Esophagus squamous epithelium (tissue), 5 donors: ENCODE data around the gene SGMS1. TPM values are rescaled to one million over a fixed set of nuclear protein-coding genes. Genes with fewer than 3 reads are reported as not detected.

Experiments used
- DNase-seq: peaks from one replicate; lab custom pipeline; 2025; lab: John Stamatoyannopoulos, UW
- H3K27ac ChIP-seq, 4 donors: fragments of 200-600 bp; sonication (generic); one replicate each; pipeline ENCODE4 v1.5.1; 2016 to 2019; ENCODE audit warnings: mild to moderate bottlenecking in 1 of 4
- H3K27me3 ChIP-seq, 4 donors: fragments of 200-600 bp; sonication (generic); 1 replicate in 3 of 4; 2 replicates in 1 of 4; pipeline versions ENCODE4 v1.5.1 to v1.6.0; 2017 to 2021; ENCODE audit warnings: antibody characterized with exemption in 1 of 4
- H3K36me3 ChIP-seq, 3 donors: fragments of 200-600 bp; sonication (generic); one replicate each; pipeline ENCODE4 v1.5.1; 2016 to 2019
- H3K4me1 ChIP-seq, 3 donors: fragments of 200-600 bp; sonication (generic); one replicate each; pipeline ENCODE4 v1.5.1; 2017 to 2019
- H3K4me3 ChIP-seq, 4 donors: fragments of 200-600 bp; sonication (generic); 1 replicate in 3 of 4; 2 replicates in 1 of 4; pipeline ENCODE4 v1.5.1; 2016 to 2019; ENCODE audit warnings: mild to moderate bottlenecking in 2 of 4, moderate library complexity in 1 of 4
- H3K9me3 ChIP-seq, 3 donors: fragments of 200-600 bp; sonication (generic); one replicate each; pipeline ENCODE4 v1.5.1; 2016 to 2019
- CTCF ChIP-seq, 6 experiments: fragments of 450-650 bp in 4 of 6; fragments of 200-600 bp in 2 of 6; sonication (generic) in 2 of 6; IDR thresholded peaks; one replicate each; pipeline ENCODE4 v1.5.1; 2016 to 2019; ENCODE audit warnings: antibody characterized with exemption in 6 of 6, mild to moderate bottlenecking in 4 of 6, moderate library complexity in 4 of 6
- POLR2A ChIP-seq, 4 donors: fragments of 450-650 bp; IDR thresholded peaks; one replicate each; pipeline ENCODE4 v1.6.1; 2017; ENCODE audit warnings: antibody characterized with exemption in 4 of 4, mild to moderate bottlenecking in 4 of 4, moderate library complexity in 3 of 4
- WGBS, 2 donors: methylation state at CpG; one replicate each; pipeline ENCODE4 v1.1.5; 2018; 5-methylcytosine and 5-hydroxymethylcytosine counted together
- intact Hi-C: fragments of 100-400 bp; cut with DNase I; formaldehyde crosslinking; loops from one replicate; pipeline ENCODE4 v1.15.0; 2022
- total RNA-seq, 4 donors: library from RNA; depleted of rRNA; stranded (reverse); fragments of >200 nt; gene quantifications; one replicate each; pipeline ENCODE4 v1.1.0, GENCODE V29; 2016
- donor health status: DM: yes; HTN: yes; CAD: no.

SGMS1 gene
- total RNA-seq, 4 donors from 2014 or later: 39.4 to 64.1 (median 54.9) TPM

- Histone ChIP-seq H3K27ac (no peak overlapping the region), H3K9me3 (no peaks in the 10 kb centered on the region), H3K4me3 (no peak overlapping the region), H3K4me1 (peaks cover 0 to 50% (median 4%) of the 10 kb centered on the region in 3 donors), H3K27me3 (no peaks in the 10 kb centered on the region), H3K36me3 (no peaks in the 10 kb centered on the region)
- 69 to 71% methylated on average over 3 of the region's 3 CpGs for WGBS, 2 donors
- intact Hi-C loops: no loop called here
- no peak for TF ChIP-seq POLR2A (IDR thresholded peaks at IDR 0.05)
- no peak for DNase-seq
These were observed 28.0 kb downstream of the SGMS1 start for GRCh38 chr10:50595785-50596184.

GRCh38 chr10:50593523-50594376 lies 30.0 kb downstream of the SGMS1 start:
- TF ChIP-seq CTCF (IDR thresholded peaks at IDR 0.05) (no peak), POLR2A (IDR thresholded peaks at IDR 0.05) (no peak)
- no peaks in the 10 kb centered on the region for H3K27me3 ChIP-seq
- intact Hi-C loops: no loop called here
- H3K4me3 ChIP-seq: no peak overlapping the region
- H3K4me1 ChIP-seq: peaks cover 0 to 33% (median 0%) of the 10 kb centered on the region in 3 donors
- no peak overlapping the region for H3K27ac ChIP-seq
- H3K36me3 ChIP-seq: peaks cover 0 to 13% (median 6%) of the 10 kb centered on the region in 3 donors
- no peak for DNase-seq
- H3K9me3 ChIP-seq: no peaks in the 10 kb centered on the region
- WGBS, 2 donors: 67 to 73% methylated on average over 5 to 6 of the region's 6 CpGs

GRCh38 chr10:50592961-50593418 lies 30.8 kb downstream of the SGMS1 start:
- WGBS, 2 donors: 80 to 87% methylated on average over 4 to 7 of the region's 7 CpGs
- Histone ChIP-seq H3K4me1 (peaks cover 0 to 33% (median 0%) of the 10 kb centered on the region in 3 donors), H3K9me3 (no peaks in the 10 kb centered on the region), H3K27me3 (no peaks in the 10 kb centered on the region), H3K4me3 (no peak overlapping the region), H3K36me3 (peaks cover 0 to 20% (median 7%) of the 10 kb centered on the region in 3 donors), H3K27ac (no peak overlapping the region)
- TF ChIP-seq POLR2A (IDR thresholded peaks at IDR 0.05): no peak
- TF ChIP-seq CTCF (IDR thresholded peaks at IDR 0.05): no peak
- DNase-seq: no peak
- intact Hi-C loops: no loop called here

- Histone ChIP-seq H3K27ac (no peak overlapping the region), H3K36me3 (peaks cover 0 to 29% (median 7%) of the 10 kb centered on the region in 3 donors), H3K4me1 (peaks cover 0 to 25% (median 0%) of the 10 kb centered on the region in 3 donors), H3K4me3 (no peak overlapping the region), H3K27me3 (no peaks in the 10 kb centered on the region), H3K9me3 (no peaks in the 10 kb centered on the region)
- DNase-seq: no peak
- 97 to 100% methylated on average over 4 of the region's 4 CpGs for WGBS, 2 donors
- TF ChIP-seq CTCF (IDR thresholded peaks at IDR 0.05): no peak
- TF ChIP-seq POLR2A (IDR thresholded peaks at IDR 0.05): no peak
- intact Hi-C loops: no loop called here
These were observed 32.8 kb downstream of the SGMS1 start for GRCh38 chr10:50590935-50591334.

- 32 to 33% methylated on average over 1 of the region's 1 CpG for WGBS, 2 donors
- no peak for DNase-seq
- Histone ChIP-seq H3K4me1 (peaks cover 0 to 18% (median 0%) of the 10 kb centered on the region in 3 donors), H3K9me3 (no peaks in the 10 kb centered on the region), H3K27me3 (no peaks in the 10 kb centered on the region), H3K4me3 (no peak overlapping the region), H3K36me3 (peaks cover 0 to 29% (median 7%) of the 10 kb centered on the region in 3 donors), H3K27ac (no peak overlapping the region)
- intact Hi-C loops: no loop called here
- no peak for TF ChIP-seq CTCF (IDR thresholded peaks at IDR 0.05)
- no peak for TF ChIP-seq POLR2A (IDR thresholded peaks at IDR 0.05)
These were observed 37.0 kb downstream of the SGMS1 start for GRCh38 chr10:50586740-50587088.
